Keratinocyte (primary cell): Measurements from ENCODE around the gene NR1I2.

ENCODE experiments used
- CTCF ChIP-seq, 3 experiments: IDR thresholded peaks in 1 of 3; conservative IDR thresholded peaks in 1 of 3; optimal IDR thresholded peaks in 1 of 3; 2 replicates in 2 of 3; 3 replicates in 1 of 3; pipeline versions ENCODE3 to v1.5.1; 2011; ENCODE audit warnings: low read length in 3 of 3, mild to moderate bottlenecking in 3 of 3, moderate library complexity in 2 of 3, control low read depth in 1 of 3, inconsistent platforms in 1 of 3; ENCODE audit not compliant: insufficient read depth in 2 of 3; ENCODE audit errors: extremely low read depth in 1 of 3
- EZH2 ChIP-seq: IDR thresholded peaks from one replicate; pipeline ENCODE4 v1.6.1; 2012; ENCODE audit warnings: inconsistent platforms, mild to moderate bottlenecking, low read length, moderate library complexity

- TF ChIP-seq CTCF (optimal IDR thresholded peaks at IDR 0.05 in 1 of 3, IDR thresholded peaks at IDR 0.05 in 1 of 3, conservative IDR thresholded peaks at IDR 0.05 in 1 of 3; ENCODE audit: extremely low read depth in 1 of 3, insufficient read depth in 2 of 3, low read length in 3 of 3) (no peak), EZH2 (no peak)
These were observed 7.5 kb upstream of the NR1I2 start for GRCh38 chr3:119774444-119774843.
